Subcutaneous adipose tissue (tissue), 4 donors: Measurements from ENCODE around the gene KCNC4. TPM values are rescaled to one million over a fixed set of nuclear protein-coding genes. Genes with fewer than 3 reads are reported as not detected.

Source experiments
- total RNA-seq, 4 donors: library from RNA; depleted of rRNA; stranded (reverse); fragments of >200 nt; gene quantifications; one replicate each; pipeline ENCODE4 v1.1.0, GENCODE V29; 2016
- TF ChIP-seq, protein P1 (sequence below): fragments of 450-650 bp; IDR thresholded peaks from one replicate; pipeline ENCODE4 v1.5.1; 2016; ENCODE audit warnings: low read depth, mild to moderate bottlenecking, control low read depth, antibody characterized with exemption, moderate library complexity

Gene KCNC4
- total RNA-seq, 4 donors from 2014 or later: 1.3 to 6.6 (median 1.9) TPM

DNA sequence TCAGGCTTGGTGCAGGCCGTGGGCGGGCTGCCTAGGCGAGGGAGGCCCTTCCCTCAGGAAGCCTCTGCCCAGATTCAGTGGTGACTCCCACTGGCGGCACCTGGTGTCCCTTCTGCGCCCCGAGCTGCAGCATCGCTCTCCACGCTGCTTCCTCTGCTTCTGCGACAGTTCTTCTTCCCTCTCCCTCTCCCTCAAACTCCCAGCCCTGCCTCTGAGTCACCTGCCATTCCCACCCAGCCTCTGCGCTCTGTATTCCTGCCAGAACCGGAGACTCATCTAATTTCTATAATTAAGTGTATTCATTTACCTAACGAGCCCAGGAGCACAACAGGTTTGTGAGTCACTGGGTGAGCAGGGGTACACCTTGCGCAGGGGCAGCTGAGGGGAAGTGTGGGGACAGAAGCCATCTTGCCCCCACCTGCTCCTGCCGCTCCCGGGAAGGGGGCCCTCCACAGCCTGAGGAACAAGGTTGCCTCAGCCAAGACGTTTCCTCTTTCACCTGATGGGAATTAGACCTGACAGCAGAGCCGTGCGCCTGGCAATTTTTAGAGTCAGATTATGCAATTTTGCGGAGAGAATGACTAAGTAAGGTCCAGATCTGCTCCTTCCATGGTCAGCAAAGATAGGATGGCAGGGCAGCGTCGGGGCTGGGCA is 19.4 kb downstream of the KCNC4 start:
- TF ChIP-seq, protein P1, sequence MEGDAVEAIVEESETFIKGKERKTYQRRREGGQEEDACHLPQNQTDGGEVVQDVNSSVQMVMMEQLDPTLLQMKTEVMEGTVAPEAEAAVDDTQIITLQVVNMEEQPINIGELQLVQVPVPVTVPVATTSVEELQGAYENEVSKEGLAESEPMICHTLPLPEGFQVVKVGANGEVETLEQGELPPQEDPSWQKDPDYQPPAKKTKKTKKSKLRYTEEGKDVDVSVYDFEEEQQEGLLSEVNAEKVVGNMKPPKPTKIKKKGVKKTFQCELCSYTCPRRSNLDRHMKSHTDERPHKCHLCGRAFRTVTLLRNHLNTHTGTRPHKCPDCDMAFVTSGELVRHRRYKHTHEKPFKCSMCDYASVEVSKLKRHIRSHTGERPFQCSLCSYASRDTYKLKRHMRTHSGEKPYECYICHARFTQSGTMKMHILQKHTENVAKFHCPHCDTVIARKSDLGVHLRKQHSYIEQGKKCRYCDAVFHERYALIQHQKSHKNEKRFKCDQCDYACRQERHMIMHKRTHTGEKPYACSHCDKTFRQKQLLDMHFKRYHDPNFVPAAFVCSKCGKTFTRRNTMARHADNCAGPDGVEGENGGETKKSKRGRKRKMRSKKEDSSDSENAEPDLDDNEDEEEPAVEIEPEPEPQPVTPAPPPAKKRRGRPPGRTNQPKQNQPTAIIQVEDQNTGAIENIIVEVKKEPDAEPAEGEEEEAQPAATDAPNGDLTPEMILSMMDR: no peak

DNA sequence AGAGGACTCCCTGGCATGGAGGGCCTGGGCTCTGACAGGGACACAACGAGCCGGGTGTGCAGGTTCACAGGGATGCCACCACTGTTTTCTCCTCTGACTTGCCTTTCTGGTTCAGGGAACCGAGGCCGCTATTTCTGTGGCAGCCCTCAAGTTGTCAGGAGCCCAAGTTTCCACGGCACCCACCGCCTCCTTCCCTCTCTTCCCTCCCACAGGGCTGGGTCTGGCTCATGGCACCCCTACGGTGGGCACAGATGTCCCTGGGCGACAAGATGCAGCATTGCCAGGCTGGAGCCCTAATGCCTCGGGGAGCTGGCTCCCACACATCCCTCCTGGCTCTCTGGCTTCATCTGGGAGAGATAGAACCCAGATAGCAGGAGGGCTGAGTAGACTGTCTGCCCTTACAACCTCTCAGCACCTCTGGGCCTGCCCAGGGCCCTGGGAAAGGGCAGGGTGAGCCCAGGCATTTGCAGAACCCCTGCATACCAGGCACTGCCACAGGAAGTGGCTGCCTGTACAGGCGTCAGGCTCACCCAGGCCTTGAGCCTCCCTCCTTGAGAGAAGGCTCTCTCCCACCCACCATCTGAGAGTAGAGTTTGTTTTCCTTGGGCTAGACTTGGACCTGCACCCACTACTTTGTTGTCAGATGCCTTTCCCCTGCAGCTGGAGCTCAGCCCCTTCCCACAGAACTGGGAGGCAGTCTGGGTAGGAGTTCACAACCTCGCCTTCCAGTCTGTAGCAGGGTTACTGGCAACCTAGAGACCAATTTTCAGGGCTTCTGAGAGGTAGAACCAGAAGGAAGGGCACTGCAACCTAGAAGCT is 20.5 kb downstream of the KCNC4 start:
- TF ChIP-seq, protein P1: no peak

DNA sequence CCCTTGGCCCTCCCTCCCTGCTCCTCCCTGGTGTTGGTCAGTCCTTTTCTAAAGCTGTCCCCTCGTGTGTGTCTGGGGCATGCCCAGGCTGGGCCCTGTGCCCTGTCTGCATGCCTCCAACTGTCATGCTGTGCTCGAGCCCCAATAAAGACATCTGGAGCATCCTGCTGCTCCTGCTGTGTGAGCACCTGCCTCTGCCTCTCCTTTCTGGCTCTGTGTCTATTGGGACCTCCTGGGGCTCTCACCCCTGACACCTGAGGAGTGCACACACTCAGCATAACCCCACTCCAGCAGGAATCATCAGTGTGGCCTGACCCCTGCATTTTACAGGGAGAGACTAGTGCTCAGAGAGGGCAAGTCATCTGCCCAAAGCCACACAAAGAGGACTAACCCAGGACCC is 23.7 kb downstream of the KCNC4 start:
- TF ChIP-seq, protein P1: no peak

DNA sequence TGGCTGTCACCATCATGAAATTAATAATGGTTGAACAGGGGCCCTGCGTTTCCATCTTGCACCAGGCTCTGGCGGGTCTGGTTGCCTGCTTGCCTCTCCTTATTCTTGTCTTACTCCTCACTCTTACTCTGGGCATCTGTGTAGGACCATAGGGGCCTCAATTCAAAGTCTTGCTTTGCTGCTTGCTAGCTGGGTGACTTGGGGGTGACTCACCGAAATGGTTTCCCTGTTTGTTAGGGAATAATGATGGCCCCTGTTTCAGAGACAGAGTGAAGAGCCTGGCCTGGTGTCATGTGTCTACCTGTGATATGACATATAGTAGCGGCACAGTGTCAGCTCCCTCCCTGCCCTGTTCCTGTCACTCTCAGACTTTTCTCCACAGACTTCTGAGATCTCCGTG is 24.6 kb downstream of the KCNC4 start:
- TF ChIP-seq, protein P1: no peak

DNA sequence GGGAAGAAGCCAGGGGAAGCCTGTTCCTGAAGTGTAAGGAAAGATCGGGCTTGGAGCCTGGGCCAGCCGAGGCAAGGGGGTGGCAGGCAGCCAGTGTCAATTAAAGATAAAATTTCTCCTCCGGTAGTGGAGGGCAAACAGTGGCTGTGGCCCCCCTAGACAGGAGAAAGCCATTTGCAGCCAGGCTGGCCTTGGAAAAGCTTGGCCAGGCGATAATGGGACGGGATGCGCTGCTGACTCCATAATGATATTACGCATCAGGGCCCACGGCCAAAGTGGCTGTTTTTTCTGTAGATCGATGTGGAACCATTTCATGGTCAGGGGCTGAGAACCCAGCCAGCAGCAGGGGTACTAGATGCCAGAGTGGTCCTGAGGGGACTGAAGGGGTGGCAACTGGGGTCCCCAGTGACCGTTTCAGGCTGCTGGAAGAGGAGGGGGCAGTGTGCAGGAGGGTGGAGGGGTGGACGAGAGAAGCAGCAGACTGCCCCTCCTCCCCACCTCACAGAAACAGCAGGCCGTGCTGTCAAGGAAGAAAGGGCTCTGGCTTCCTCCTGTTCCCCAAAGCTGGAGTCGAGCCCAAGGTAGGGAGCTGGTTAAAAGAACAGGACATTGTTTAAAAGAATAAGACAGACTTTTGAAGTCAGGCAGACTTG is 25.2 kb downstream of the KCNC4 start:
- TF ChIP-seq, protein P1: no peak

DNA sequence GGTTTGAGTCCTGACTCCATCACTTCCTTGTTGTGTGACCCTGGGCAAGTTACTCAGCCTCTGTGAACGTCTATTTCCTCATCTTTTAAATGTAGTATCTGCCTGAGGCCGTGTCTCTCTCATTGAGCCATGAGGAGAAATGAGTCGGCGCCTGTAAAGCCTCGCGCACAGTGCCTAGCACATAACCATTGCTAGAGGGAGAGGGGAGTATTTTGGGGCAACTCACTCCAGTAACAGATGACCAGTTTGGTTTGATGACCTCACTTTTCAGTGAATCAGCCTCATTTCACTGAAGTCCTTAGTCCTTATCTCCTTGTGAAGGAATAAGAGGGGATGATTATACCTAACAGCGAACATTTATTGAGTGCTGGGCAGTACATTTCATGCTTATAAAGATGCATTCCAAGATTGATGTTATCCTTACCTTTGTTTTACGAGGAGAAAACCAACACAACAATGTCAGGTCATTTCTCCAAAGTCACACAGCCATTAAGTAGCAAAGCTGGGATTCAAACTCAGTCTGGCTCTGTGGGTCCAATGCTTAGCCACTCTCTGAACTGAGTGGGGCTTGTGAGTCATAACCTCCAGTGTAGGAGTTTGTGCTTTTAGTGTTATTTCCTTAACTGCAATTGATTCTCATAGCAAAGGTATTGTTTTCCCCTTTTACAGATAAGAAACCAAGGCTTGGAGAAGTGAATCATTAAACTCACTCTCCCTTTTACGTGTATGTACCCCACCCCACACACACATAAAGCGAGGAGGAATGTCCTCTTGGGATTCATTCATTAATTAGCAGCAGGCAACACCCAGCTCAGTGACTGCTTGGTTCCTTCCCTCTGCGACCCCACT is 25.9 kb downstream of the KCNC4 start:
- TF ChIP-seq, protein P1: no peak
